ENCODE measurements around the gene APOBEC3B.
"Not testable (repeated sequence)": the region's sequence is repeated elsewhere in the genome, so short reads cannot be mapped to it uniquely, and the experiment has no call there.

DNA sequence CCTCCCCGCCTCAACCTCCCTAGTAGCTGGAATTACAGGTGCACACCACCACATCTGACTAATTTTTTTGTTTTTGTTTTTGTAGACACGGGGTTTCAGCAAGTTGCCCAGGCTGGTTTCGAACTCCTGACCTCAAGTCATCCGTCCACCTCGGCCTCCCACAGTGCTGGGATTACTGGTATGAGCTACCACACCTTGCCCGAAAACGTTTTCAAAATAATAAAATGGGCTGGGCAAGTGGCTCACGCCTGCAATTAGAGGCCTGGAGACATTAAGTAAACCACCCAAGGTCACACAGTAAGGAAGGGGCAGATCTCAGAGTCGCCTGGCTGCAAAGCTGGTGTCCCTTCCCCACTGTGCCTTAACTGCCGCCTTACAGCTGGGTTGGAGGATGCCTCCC, 1.6 kb upstream of the APOBEC3B start:
- TF ChIP-seq, protein P1, sequence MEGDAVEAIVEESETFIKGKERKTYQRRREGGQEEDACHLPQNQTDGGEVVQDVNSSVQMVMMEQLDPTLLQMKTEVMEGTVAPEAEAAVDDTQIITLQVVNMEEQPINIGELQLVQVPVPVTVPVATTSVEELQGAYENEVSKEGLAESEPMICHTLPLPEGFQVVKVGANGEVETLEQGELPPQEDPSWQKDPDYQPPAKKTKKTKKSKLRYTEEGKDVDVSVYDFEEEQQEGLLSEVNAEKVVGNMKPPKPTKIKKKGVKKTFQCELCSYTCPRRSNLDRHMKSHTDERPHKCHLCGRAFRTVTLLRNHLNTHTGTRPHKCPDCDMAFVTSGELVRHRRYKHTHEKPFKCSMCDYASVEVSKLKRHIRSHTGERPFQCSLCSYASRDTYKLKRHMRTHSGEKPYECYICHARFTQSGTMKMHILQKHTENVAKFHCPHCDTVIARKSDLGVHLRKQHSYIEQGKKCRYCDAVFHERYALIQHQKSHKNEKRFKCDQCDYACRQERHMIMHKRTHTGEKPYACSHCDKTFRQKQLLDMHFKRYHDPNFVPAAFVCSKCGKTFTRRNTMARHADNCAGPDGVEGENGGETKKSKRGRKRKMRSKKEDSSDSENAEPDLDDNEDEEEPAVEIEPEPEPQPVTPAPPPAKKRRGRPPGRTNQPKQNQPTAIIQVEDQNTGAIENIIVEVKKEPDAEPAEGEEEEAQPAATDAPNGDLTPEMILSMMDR (conservative IDR thresholded peaks at IDR 0.05 in 1 of 2, IDR thresholded peaks at IDR 0.05 in 1 of 2; ENCODE audit: extremely low read depth in 1 of 2, insufficient read depth in 1 of 2, low read depth in 1 of 2, low read length in 2 of 2): not testable (repeated sequence)
- TF ChIP-seq EZH2 (IDR thresholded peaks at IDR 0.05; ENCODE audit: borderline replicate concordance, low read length): not testable (repeated sequence)

Data from mammary epithelial cell (primary cell).